Lung (tissue), 12 donors: ENCODE results near the gene RNF208. TPM values are rescaled to one million over a fixed set of nuclear protein-coding genes. Genes with fewer than 3 reads are reported as not detected.

ENCODE experiments used
- ATAC-seq: fragments of 200-7000 bp; cut with Tn5 transposase; one replicate; pipeline ENCODE4 v1.9.1; 2020; ENCODE audit warnings: moderate number of reproducible peaks; ENCODE audit not compliant: insufficient read depth, low FRiP score
- DNase-seq, 3 donors: peaks; one replicate each; pipeline ENCODE4 v3.0.0-alpha.2; 2013 to 2017
- H3K27ac ChIP-seq, 2 donors: one replicate each; pipeline ENCODE4 v1.5.1; 2013; ENCODE audit warnings: mild to moderate bottlenecking in 2 of 2, moderate library complexity in 2 of 2, control low read depth in 1 of 2, inconsistent platforms in 1 of 2, low read depth in 1 of 2, low read length in 1 of 2
- H3K27me3 ChIP-seq, 3 donors: one replicate each; pipeline ENCODE4 v1.5.1; 2013; ENCODE audit warnings: low read length in 2 of 3; ENCODE audit not compliant: control insufficient read depth in 3 of 3, insufficient read depth in 3 of 3
- H3K36me3 ChIP-seq, 4 donors: one replicate each; pipeline ENCODE4 v1.5.1; 2013; ENCODE audit warnings: low read length in 4 of 4, mild to moderate bottlenecking in 1 of 4, moderate library complexity in 1 of 4; ENCODE audit not compliant: control insufficient read depth in 4 of 4, insufficient read depth in 4 of 4
- H3K4me1 ChIP-seq, 5 donors: one replicate each; pipeline ENCODE4 v1.5.1; 2013; ENCODE audit warnings: low read length in 5 of 5, mild to moderate bottlenecking in 2 of 5, moderate library complexity in 1 of 5; ENCODE audit not compliant: control insufficient read depth in 5 of 5, insufficient read depth in 5 of 5
- H3K4me3 ChIP-seq: one replicate; pipeline ENCODE4 v1.5.1; 2013; ENCODE audit warnings: mild to moderate bottlenecking, control low read depth, moderate library complexity
- H3K9ac ChIP-seq, 2 donors: one replicate each; pipeline ENCODE4 v1.5.1; 2013; ENCODE audit warnings: low read length in 2 of 2, control low read depth in 1 of 2; ENCODE audit not compliant: insufficient read depth in 1 of 2
- H3K9me3 ChIP-seq, 4 donors: one replicate each; pipeline ENCODE4 v1.5.1; 2013; ENCODE audit warnings: low read length in 3 of 4, mild to moderate bottlenecking in 1 of 4, moderate library complexity in 1 of 4; ENCODE audit not compliant: control insufficient read depth in 4 of 4, insufficient read depth in 3 of 4
- WGBS, 2 donors: extraction: QIAGEN DNeasy Blood & Tissue Kit; methylation state at CpG; one replicate each; pipeline ENCODE4 v1.1.7; 2013; 5-methylcytosine and 5-hydroxymethylcytosine counted together
- polyA plus RNA-seq, 2 donors: library from polyadenylated mRNA; stranded (reverse); fragments of 200-250 nt; gene quantifications; one replicate each; pipeline ENCODE4 v1.2.1, GENCODE V29; 2013
- total RNA-seq, 2 donors: library from RNA; depleted of rRNA in 1 of 2; stranded (reverse); fragments of >200 nt in 1 of 2; gene quantifications; one replicate each; pipeline ENCODE4 v1.2.1, GENCODE V29; 2014 to 2021
- TF ChIP-seq, protein P1 (sequence below): IDR thresholded peaks from 2 replicates; pipeline ENCODE4 v1.5.1; 2012; ENCODE audit warnings: mild to moderate bottlenecking; ENCODE audit errors: control extremely low read depth, extremely low read depth
- donor health status: control.
- donor health status: control.
- donor health status: Bipolar disorder and iron deficiency.
- donor health status: healthy.
- donor health status: DM: yes; HTN: yes; CAD: no.

Gene RNF208
- total and polyA plus RNA-seq, 4 donors, result 1.7 to 12.0 (median 5.3) TPM

DNA sequence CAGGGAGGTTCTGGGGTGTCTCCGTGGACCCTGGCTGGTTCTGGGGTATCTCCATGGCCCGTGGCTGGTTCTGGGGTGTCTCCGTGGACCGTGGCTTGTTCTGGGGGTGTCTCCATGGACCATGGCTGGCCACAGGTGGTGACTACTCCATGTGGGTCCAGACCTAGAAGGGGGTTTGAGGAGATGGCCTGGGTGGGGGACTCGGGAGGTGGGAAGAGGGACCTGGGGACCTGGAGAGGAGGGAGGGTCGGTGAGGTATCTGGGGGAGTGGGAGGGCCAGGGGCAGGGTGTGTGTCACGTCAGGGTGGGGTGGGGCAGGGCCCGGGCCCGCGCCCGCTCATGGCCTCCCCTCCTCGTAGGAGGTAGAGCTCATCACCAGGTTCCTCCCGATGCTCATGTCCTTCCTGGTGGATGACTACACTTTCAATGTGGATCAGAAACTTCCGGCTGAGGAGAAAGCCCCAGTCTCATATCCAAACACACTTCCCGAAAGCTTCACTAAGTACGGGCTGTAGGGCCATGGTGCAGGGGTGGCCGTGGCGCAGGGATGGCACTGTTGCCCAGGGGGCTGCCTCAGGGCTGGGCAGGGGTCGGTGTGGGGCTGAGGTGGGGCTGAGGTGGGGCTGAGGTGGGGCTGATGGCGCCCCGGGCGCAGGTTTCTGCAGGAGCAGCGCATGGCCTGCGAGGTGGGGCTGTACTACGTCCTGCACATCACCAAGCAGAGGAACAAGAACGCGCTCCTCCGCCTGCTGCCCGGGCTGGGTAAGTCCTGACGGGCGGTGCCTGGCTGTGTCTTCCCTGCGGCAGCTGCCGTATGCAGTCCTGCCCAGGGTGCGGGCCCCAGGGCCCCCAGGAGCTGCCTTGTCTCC lies 44.8 kb upstream of the RNF208 start:
- Histone ChIP-seq H3K4me1 (peaks cover 0 to 14% (median 4%) of the 10 kb centered on the region in 5 donors), H3K36me3 (peaks cover 11 to 43% (median 15%) of the 10 kb centered on the region in 4 donors), H3K9ac (no peak overlapping the region), H3K9me3 (no peaks in the 10 kb centered on the region), H3K4me3 (no peak overlapping the region), H3K27ac (no peak overlapping the region), H3K27me3 (no peaks in the 10 kb centered on the region)
- TF ChIP-seq, protein P1, sequence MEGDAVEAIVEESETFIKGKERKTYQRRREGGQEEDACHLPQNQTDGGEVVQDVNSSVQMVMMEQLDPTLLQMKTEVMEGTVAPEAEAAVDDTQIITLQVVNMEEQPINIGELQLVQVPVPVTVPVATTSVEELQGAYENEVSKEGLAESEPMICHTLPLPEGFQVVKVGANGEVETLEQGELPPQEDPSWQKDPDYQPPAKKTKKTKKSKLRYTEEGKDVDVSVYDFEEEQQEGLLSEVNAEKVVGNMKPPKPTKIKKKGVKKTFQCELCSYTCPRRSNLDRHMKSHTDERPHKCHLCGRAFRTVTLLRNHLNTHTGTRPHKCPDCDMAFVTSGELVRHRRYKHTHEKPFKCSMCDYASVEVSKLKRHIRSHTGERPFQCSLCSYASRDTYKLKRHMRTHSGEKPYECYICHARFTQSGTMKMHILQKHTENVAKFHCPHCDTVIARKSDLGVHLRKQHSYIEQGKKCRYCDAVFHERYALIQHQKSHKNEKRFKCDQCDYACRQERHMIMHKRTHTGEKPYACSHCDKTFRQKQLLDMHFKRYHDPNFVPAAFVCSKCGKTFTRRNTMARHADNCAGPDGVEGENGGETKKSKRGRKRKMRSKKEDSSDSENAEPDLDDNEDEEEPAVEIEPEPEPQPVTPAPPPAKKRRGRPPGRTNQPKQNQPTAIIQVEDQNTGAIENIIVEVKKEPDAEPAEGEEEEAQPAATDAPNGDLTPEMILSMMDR, result no peak
- 91 to 93% methylated on average over 34 of the region's 34 CpGs for WGBS, 2 donors
- no peak for DNase-seq
- ATAC-seq, result no peak

DNA sequence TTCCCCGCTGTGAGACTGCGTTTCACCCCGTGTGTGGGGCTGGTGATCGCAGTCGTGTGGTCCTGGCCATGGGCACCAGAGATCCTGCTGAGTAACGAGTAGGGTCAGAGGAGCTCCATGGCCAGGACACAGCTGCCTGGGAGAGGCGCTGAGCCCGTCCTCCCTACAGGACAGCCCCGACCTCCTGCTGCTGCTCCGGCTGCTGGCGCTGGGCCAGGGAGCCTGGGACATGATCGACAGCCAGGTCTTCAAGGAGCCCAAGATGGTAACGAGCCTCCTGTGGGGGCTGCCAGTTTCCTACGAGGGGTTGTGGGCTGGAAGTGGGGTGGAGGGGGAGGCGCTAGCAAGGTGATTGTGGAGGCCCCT lies 44.1 kb upstream of the RNF208 start:
- DNase-seq, result no peak
- Histone ChIP-seq H3K36me3 (peaks cover 11 to 41% (median 16%) of the 10 kb centered on the region in 4 donors), H3K9ac (no peak overlapping the region), H3K27me3 (no peaks in the 10 kb centered on the region), H3K4me1 (peaks cover 0 to 14% (median 4%) of the 10 kb centered on the region in 5 donors), H3K9me3 (no peaks in the 10 kb centered on the region), H3K27ac (no peak overlapping the region), H3K4me3 (no peak overlapping the region)
- ATAC-seq, result no peak
- TF ChIP-seq, protein P1, result no peak
- WGBS, 2 donors, result 90 to 92% methylated on average over 15 of the region's 15 CpGs

GRCh38 chr9:137265496-137266161 lies 43.6 kb upstream of the RNF208 start:
- 93 to 95% methylated on average over 29 of the region's 29 CpGs for WGBS, 2 donors
- Histone ChIP-seq H3K27ac (no peak overlapping the region), H3K4me1 (peaks cover 0 to 14% (median 4%) of the 10 kb centered on the region in 5 donors), H3K4me3 (no peak overlapping the region), H3K27me3 (no peaks in the 10 kb centered on the region), H3K9ac (no peak overlapping the region), H3K36me3 (peaks cover 8 to 38% (median 14%) of the 10 kb centered on the region in 4 donors), H3K9me3 (no peaks in the 10 kb centered on the region)
- no peak for ATAC-seq
- DNase-seq, result no peak
- TF ChIP-seq, protein P1, result no peak
